BLaER1 (cell line): ENCODE data around the gene MAPK8IP2.

Experiments used
- H3K27ac ChIP-seq: shearing (Covaris generic); formaldehyde crosslinking; 2 replicates; pipeline ENCODE4 v1.8.1; 2022
- H3K27me3 ChIP-seq: shearing (Covaris generic); formaldehyde crosslinking; 2 replicates; pipeline ENCODE4 v1.8.1; 2022
- H3K36me3 ChIP-seq: shearing (Covaris generic); formaldehyde crosslinking; 2 replicates; pipeline ENCODE4 v1.8.1; 2022
- H3K4me1 ChIP-seq: shearing (Covaris generic); formaldehyde crosslinking; 2 replicates; pipeline ENCODE4 v1.8.1; 2022
- H3K4me2 ChIP-seq: shearing (Covaris generic); formaldehyde crosslinking; 2 replicates; pipeline ENCODE4 v1.8.1; 2022
- H3K4me3 ChIP-seq: shearing (Covaris generic); formaldehyde crosslinking; 2 replicates; pipeline ENCODE4 v1.8.1; 2022
- H3K9ac ChIP-seq: shearing (Covaris generic); formaldehyde crosslinking; 2 replicates; pipeline ENCODE4 v1.8.1; 2022
- H3K9me3 ChIP-seq: shearing (Covaris generic); formaldehyde crosslinking; 2 replicates; pipeline ENCODE4 v1.8.1; 2022
- H4K20me1 ChIP-seq: shearing (Covaris generic); formaldehyde crosslinking; 2 replicates; pipeline ENCODE4 v1.8.1; 2022
- Cebpa-rat ChIP-seq: shearing (Covaris generic); IDR thresholded peaks from 2 replicates; pipeline ENCODE4 v1.8.1; 2022

The MAPK8IP2 gene

DNA sequence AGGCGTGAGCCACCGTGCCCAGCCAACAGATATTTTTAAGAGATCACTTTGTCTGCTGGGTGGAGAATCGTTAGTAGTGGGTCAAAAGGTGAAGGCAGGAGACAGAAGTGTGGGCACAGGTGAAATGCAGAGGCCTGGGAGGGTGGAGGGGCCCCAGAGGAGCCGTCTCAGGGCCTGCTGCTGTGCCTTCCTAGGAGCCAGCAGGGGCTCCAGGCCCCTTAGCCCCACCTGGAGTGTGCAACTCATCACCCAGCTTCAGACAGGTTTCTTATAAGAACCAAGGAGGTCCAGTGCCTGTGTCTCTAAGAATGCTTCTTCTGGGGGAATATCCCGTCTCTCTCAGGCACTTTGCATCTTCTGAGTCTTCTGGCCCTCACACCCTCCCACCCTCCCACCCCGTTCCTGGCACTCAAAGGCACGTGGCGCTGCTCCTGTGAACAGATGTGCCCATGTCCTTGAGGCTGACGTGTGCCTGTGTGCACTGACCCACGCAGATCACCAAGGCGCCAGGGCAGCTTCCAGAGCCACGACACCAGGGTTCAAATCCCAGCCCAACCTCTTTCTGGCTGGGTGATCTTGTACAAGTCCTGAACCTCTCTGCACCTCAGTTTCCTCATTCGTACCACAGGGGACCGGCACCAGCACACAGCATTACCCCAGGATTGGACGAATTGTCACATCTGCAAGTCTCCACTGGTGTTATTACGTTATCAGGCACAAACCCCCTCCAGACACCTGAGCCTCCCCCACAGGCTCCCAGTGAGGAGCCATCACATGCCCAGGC lies 23.9 kb downstream of the MAPK8IP2 start:
- Histone ChIP-seq H3K9me3 (no peaks in the 10 kb centered on the region), H3K4me2 (no peak overlapping the region), H4K20me1 (no peaks in the 10 kb centered on the region), H3K9ac (no peak overlapping the region), H3K27me3 (no peaks in the 10 kb centered on the region), H3K4me3 (no peak overlapping the region), H3K4me1 (peaks cover 59% of the 10 kb centered on the region), H3K36me3 (peaks cover 18% of the 10 kb centered on the region; the same call in 1 of the 2 replicates), H3K27ac (no peak overlapping the region)
- TF ChIP-seq Cebpa-rat = no peak

DNA sequence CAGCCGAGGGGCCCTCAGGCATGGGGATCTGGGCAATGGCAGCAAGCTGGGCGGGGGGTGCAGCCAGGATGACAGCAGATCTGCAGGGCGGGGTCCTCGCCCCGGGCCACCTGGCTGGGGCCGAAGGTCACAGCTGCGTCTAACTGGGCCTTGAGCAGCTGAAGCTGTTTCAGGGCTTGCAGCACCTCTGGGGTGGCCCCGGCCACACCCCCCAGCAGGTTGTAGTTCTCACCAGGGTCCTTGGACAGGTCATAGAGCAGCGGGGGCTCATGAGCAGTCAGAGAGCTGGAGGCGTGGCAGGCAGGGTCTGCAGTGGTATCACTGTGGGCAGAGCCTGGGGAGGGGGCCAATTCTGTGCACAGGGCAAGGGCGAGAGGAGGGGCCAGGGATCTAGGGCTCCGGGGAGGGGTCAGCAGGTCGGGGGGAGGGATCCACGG lies 24.6 kb downstream of the MAPK8IP2 start:
- no peak overlapping the region for H3K27ac ChIP-seq
- H3K4me3 ChIP-seq = no peak overlapping the region
- H3K4me2 ChIP-seq = no peak overlapping the region
- H3K9me3 ChIP-seq = no peaks in the 10 kb centered on the region
- no peaks in the 10 kb centered on the region for H4K20me1 ChIP-seq
- H3K36me3 ChIP-seq = peaks cover 18% of the 10 kb centered on the region; the same call in 1 of the 2 replicates
- no peak for TF ChIP-seq Cebpa-rat
- no peaks in the 10 kb centered on the region for H3K27me3 ChIP-seq
- peaks cover 58% of the 10 kb centered on the region for H3K4me1 ChIP-seq
- H3K9ac ChIP-seq = no peak overlapping the region

DNA sequence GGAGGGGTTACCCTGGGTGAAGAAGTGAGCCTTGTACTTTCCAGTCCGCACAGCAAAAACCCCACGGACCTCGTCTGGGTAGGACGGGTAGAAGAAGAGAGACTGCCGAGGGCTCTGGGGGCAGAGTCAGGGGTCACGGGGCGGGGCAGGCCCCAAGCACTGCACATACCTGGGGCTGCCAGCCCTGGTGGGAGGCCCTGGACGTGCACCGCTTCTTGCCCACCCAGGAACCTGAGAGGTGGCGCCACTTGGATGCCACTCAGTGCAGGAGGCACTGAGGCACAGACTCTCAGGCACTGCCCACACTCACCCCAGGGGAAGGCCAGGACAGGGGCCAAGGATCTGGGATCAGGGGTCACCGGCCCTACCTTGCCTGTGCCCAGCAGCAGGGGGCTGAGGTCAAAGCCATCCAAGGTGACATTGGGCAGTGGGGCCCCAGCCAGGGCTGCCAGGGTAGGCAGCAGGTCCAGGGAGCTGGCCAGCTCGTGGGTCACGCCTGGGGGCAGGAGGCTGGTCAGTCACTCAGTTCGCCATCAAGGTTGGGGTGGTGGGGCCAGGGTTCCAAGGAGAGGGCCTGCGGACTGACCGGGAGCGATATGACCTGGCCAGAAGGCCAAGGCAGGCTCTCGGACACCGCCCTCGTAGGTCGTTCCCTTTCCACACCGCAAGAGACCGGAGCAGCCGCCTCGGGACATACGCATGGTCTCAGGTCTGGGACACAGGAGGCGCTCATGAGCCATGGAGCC lies 25.1 kb downstream of the MAPK8IP2 start:
- Histone ChIP-seq H3K4me2 (no peak overlapping the region), H3K36me3 (peaks cover 18% of the 10 kb centered on the region; the same call in 1 of the 2 replicates), H3K9me3 (no peaks in the 10 kb centered on the region), H4K20me1 (no peaks in the 10 kb centered on the region), H3K27ac (no peak overlapping the region), H3K27me3 (no peaks in the 10 kb centered on the region), H3K4me1 (peaks cover 56% of the 10 kb centered on the region), H3K9ac (no peak overlapping the region), H3K4me3 (no peak overlapping the region)
- no peak for TF ChIP-seq Cebpa-rat

DNA sequence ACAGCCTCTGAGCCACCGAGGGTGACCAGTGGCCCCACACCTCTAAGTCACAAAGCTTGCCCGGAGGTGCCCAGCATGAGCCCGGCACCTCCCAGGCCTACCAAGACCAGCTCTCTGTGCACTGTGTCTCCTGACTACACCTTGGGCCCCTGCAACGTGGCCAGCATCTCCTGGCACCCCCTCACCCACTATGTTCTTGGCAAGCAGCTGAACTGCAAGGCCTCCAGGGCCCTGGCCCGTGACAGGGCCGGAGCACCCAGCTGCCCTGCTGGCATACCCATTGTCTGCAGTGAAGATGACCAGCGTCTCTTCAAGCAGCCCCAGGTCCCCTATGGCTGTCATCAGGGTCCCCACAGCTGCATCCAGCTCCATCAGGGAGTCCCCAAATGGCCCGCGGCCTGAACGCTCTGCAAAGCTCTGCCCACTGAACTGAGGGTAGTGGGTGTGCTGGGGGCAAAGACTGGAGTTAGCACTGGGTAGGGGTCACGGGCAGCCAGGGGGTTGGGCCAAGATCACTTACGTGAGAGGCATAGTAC lies 25.8 kb downstream of the MAPK8IP2 start:
- peaks cover 18% of the 10 kb centered on the region; the same call in 1 of the 2 replicates for H3K36me3 ChIP-seq
- H3K4me1 ChIP-seq = peaks cover 49% of the 10 kb centered on the region
- no peak overlapping the region for H3K9ac ChIP-seq
- peak overlapping the region; percentile 96; the same call in 1 of the 2 replicates for H3K4me2 ChIP-seq
- H4K20me1 ChIP-seq = no peaks in the 10 kb centered on the region
- H3K9me3 ChIP-seq = no peaks in the 10 kb centered on the region
- TF ChIP-seq Cebpa-rat = no peak
- no peaks in the 10 kb centered on the region for H3K27me3 ChIP-seq
- H3K27ac ChIP-seq = no peak overlapping the region
- no peak overlapping the region for H3K4me3 ChIP-seq

DNA sequence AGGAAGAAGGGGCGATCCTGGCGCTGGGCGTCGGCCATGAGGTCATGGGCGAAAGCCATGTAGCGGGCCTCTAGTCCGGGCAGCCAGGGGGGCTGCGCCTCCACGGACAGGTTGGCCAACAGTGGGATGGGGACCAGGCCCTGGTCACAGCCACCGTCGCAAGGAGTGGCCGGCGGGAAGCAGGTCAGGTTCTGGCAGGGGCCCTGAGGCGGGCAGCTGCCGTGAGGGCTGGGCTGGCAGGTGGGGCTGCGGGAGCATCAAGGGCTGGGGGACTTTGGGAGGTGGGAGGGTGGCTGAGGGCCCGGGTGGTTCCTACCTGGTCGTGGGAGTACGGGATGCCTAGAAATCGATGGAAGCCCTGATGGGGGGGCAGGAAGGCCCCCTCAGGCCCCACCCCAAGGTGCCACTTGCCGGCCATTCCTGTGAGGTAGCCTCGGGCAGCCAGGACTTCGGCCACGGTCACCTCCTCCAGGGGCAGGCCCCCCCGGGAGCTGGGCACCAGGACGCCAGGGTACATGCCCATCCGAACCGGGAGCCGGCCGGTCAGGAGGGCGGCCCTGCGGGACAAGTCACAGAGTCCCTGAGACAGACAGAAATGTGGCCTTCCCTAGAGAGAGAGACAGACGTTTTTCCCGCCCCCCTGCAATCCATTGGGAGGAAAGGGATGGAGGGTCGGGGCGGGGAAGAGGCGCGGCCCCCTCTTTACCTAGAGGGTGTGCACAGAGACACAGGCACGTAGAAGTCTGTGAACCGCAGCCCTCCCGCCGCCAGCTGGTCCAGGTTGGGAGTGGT lies 26.5 kb downstream of the MAPK8IP2 start:
- Histone ChIP-seq H3K4me3 (peak overlapping the region; percentile 86), H3K9ac (peak overlapping the region; percentile 90), H3K9me3 (no peaks in the 10 kb centered on the region), H3K27ac (peak overlapping the region; percentile 80), H3K27me3 (no peaks in the 10 kb centered on the region), H3K4me1 (peaks cover 43% of the 10 kb centered on the region), H3K4me2 (peak overlapping the region; percentile 96), H4K20me1 (no peaks in the 10 kb centered on the region), H3K36me3 (peaks cover 18% of the 10 kb centered on the region; the same call in 1 of the 2 replicates)
- TF ChIP-seq Cebpa-rat = no peak

DNA sequence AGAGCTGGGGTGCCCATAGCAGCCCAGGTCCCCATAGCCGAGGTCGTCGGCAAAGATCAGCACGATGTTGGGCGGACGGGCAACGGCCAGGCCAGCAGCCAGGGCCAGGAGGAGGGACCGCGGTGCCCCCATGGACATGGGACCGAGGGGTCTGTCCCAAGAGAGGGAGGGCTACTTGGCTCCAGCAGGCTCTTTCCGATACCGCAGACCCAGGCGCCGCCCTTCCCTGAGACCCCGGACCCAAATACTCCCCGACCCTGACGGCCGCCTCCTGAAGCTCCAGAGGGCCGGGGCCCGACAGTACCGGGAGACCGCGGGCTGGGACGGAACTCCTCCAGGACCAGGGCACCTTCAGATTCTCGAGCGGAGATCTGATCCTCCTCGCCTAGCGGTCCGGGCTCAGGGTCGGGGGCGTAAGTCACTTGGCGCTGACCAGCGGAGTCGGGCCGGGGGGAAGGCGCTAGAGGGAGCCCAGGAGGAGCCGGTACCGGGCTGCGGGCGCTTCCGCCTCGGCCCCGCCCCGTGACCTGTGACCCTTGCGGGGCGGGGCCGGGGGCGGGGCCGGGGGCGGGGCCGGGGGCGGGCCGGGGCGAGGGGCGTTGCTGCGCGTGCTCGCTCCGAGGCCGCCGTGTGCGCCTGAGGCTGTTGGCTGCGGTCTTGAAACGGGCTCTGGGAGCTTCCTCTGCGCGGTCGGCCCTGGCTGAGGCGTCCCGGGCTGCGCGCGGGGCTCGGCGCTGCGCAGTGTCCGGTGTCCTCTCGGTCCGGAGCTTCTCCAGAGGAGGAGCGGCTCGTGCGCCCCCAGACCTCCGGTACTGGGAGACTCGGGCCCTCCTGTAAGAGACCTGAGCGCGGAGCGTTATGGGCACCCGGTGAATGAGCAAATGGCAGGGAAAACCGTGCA lies 27.3 kb downstream of the MAPK8IP2 start, which contains the start of gene ARSA:
Gene ARSA, minus strand, starts transcription at position 511 of the 901 bp plus-strand sequence. Its CDS starts 373 bp downstream, at position 138.
- H3K9ac ChIP-seq = peak within 1 kb of the TSS; percentile 90

DNA sequence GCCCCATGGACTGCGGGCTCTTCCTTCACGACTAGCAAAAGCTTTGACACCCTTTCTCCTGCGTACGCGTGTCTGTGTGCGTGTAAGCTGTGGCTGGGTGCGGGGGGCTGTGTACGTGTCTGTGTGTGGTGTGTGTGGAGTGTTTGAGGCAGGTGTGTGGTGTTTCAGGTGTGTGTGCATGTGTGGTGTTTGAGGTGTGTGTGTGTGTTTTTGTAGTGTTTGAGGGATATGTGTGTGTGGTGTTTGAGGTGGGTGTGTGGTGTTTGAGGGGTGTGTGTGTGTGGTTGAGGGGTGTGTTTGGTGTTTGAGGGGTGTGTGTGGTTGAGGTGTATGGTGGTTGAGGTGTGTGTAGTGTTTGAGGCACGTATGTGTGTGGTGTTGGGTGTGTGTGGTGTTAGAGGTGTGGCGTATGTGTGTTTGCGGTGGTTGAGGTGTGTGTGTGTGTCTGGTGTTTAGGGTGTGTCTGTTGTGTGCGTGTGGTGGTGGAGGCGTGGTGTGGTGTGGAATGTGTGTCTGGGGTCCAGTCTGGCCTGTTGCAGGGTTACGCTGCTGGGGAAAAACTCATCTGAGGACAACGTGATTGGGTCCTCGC lies 28.0 kb downstream of the MAPK8IP2 start:
- peak overlapping the region; percentile 88 for H3K27ac ChIP-seq
- peaks cover 18% of the 10 kb centered on the region; the same call in 1 of the 2 replicates for H3K36me3 ChIP-seq
- H3K9me3 ChIP-seq = no peaks in the 10 kb centered on the region
- peak overlapping the region; percentile 94 for H3K4me2 ChIP-seq
- peak overlapping the region; percentile 90 for H3K9ac ChIP-seq
- peaks cover 34% of the 10 kb centered on the region for H3K4me1 ChIP-seq
- TF ChIP-seq Cebpa-rat = no peak
- no peaks in the 10 kb centered on the region for H3K27me3 ChIP-seq
- no peaks in the 10 kb centered on the region for H4K20me1 ChIP-seq
- H3K4me3 ChIP-seq = peak overlapping the region; percentile 86

More for the DNA sequence above, 27.3 kb downstream of the MAPK8IP2 start, which contains the start of gene ARSA:
- H3K4me1 ChIP-seq = peaks cover 38% of the 10 kb centered on the region
- no peaks in the 10 kb centered on the region for H4K20me1 ChIP-seq
- peak within 1 kb of the TSS; percentile 96 for H3K4me2 ChIP-seq
- H3K27me3 ChIP-seq = no peaks in the 10 kb centered on the region
- no peaks in the 10 kb centered on the region for H3K9me3 ChIP-seq
- no peak for TF ChIP-seq Cebpa-rat
- H3K36me3 ChIP-seq = peaks cover 18% of the 10 kb centered on the region; the same call in 1 of the 2 replicates
- peak within 1 kb of the TSS; percentile 88 for H3K27ac ChIP-seq
- peak within 1 kb of the TSS; percentile 86 for H3K4me3 ChIP-seq

DNA sequence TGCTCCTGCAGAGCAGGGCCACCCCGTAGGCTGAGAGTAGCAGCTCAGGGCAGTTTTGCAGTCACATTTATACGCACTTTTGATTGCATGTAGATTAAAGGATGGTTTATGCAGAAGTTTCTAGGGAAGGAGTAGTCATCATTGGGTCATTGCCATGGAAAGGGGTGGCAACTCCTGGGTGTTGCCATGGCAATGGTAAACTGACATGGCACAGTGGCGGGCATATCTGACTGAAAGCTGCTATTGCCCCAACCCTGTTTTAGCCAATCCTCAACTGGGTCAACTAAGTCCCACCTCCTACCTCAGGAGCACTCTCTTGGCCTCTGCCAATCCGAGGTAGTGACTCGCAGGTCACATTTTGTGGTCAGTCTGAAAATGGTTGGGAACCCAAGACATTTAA lies 29.8 kb downstream of the MAPK8IP2 start:
- Histone ChIP-seq H3K4me3 (no peak overlapping the region), H3K36me3 (peaks cover 12% of the 10 kb centered on the region; the same call in 1 of the 2 replicates), H3K27ac (no peak overlapping the region), H3K9me3 (no peaks in the 10 kb centered on the region), H3K4me2 (0 out of 2 replicates have a peak overlapping the region, but pooled peaks have one; percentile 8), H3K4me1 (peaks cover 34% of the 10 kb centered on the region), H3K9ac (no peak overlapping the region), H3K27me3 (no peaks in the 10 kb centered on the region), H4K20me1 (no peaks in the 10 kb centered on the region)
- TF ChIP-seq Cebpa-rat = no peak
